K562 (cell line): ENCODE data around the gene PRKCE. TPM values are rescaled to one million over a fixed set of nuclear protein-coding genes. Genes with fewer than 3 reads are reported as not detected.
A peak's percentile ranks its signal among the peaks of the same experiment; 100 is the strongest.

ENCODE experiments used
- CHD7 ChIP-seq: fragments of 200-600 bp; sonication (generic); IDR thresholded peaks from one replicate; pipeline ENCODE4 v1.6.1; 2012; ENCODE audit warnings: mild to moderate bottlenecking, low read depth, low read length, inconsistent platforms
- ETV6 ChIP-seq, 3 experiments: fragments of 150-350 bp in 1 of 3; sonication (generic) in 1 of 3; formaldehyde crosslinking in 1 of 3; IDR thresholded peaks; 2 replicates each; pipeline versions ENCODE4 v1.6.1 to v1.8.0; 2014 to 2022; ENCODE audit warnings: borderline replicate concordance in 2 of 3, low read depth in 2 of 3, antibody characterized with exemption in 1 of 3, low read length in 1 of 3, mild to moderate bottlenecking in 1 of 3, missing genetic modification reagents in 1 of 3
- NR0B1 ChIP-seq: fragments of 450-650 bp; IDR thresholded peaks from one replicate; pipeline ENCODE4 v1.6.1; 2018; ENCODE audit warnings: mild to moderate bottlenecking, moderate library complexity; ENCODE audit not compliant: partially characterized antibody
- RAD51 ChIP-seq: fragments of 450-650 bp; IDR thresholded peaks from 2 replicates; pipeline ENCODE4 v1.7.1; 2016; ENCODE audit warnings: low read depth, mild to moderate bottlenecking, borderline replicate concordance
- SIRT6 ChIP-seq: IDR thresholded peaks from one replicate; pipeline ENCODE4 v1.6.1; 2012; ENCODE audit warnings: low read depth, mild to moderate bottlenecking, control low read depth, inconsistent platforms, low read length, moderate library complexity
- ZBTB1 ChIP-seq: sonication (generic); formaldehyde crosslinking; IDR thresholded peaks from 2 replicates; pipeline ENCODE4 v1.8.1; 2023; ENCODE audit warnings: missing genetic modification reagents, low read depth, mild to moderate bottlenecking, borderline replicate concordance
- ZNF785 ChIP-seq: fragments of 250-450 bp; sonication (Bioruptor Pico); IDR thresholded peaks from 2 replicates; pipeline ENCODE4 v1.4.0; 2020; ENCODE audit warnings: mild to moderate bottlenecking
- polyA plus RNA-seq, 8 experiments: library from polyadenylated mRNA; depleted of rRNA in 4 of 8; stranded (reverse) in 5 of 8; unstranded in 3 of 8; fragments of >200 nt; fragmentation: Nextera tagmentation in 2 of 8; fragmentation: Illumina TruSeq in 1 of 8; extraction: Ambion mirVana in 2 of 8; extraction: Trizol in 1 of 8; gene quantifications; 2 replicates each; pipeline versions ENCODE4 v1.2.1 to v1.2.3, GENCODE V29; 2011 to 2014; ENCODE audit warnings: inconsistent platforms in 1 of 8, missing spikeins in 1 of 8
- total RNA-seq, 7 experiments: library from RNA; depleted of rRNA in 6 of 7; stranded (reverse); fragments of >200 nt in 6 of 7; fragmentation: Illumina TruSeq in 2 of 7; extraction: Trizol in 2 of 7; gene quantifications; 2 replicates each; pipeline versions ENCODE4 v1.2.1 to v1.2.3, GENCODE V29; 2011 to 2021; ENCODE audit warnings: low replicate concordance in 1 of 7
- TF ChIP-seq, protein P1 (sequence below): sonication (generic); formaldehyde crosslinking; IDR thresholded peaks from 2 replicates; pipeline ENCODE4 v1.5.0; 2020; ENCODE audit warnings: missing genetic modification reagents
- TF ChIP-seq, protein P2 (sequence below): fragments of 450-650 bp; IDR thresholded peaks from 2 replicates; pipeline ENCODE4 v1.6.1; 2018; ENCODE audit not compliant: partially characterized antibody

The PRKCE gene
- total and polyA plus RNA-seq, 9 of the 15 experiments (the other 6 are each of a cell fraction or from before 2014, with no cell fraction given): 0.06 to 1.0 (median 0.22) TPM; not detected in 1

DNA sequence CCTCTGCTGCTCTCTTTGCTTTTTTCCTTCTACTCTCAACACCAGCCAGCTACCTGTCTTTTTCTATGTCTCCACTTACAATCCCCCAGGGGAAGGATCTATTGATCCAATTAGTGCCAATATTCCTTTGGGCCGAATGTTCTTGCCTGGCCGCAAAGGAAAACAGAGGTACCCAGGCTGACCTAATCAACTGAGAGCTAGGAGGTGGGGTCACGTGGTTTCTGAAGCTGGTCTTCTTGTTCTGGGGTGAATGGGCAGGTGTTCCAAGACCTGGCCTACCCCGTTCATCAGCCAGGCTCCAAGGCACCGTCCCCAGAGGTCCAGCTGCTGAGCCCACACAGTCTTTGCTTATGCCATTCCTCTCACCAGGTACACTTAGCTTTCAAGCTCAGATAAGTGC, 580.2 kb downstream of the PRKCE start (continued):
- TF ChIP-seq, protein P1, sequence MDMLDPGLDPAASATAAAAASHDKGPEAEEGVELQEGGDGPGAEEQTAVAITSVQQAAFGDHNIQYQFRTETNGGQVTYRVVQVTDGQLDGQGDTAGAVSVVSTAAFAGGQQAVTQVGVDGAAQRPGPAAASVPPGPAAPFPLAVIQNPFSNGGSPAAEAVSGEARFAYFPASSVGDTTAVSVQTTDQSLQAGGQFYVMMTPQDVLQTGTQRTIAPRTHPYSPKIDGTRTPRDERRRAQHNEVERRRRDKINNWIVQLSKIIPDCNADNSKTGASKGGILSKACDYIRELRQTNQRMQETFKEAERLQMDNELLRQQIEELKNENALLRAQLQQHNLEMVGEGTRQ (CRISPR knock-in tag): 0 out of 2 replicates have a peak, but pooled peaks have one; percentile 4
- no peak for TF ChIP-seq ZBTB1 (CRISPR knock-in tag)
- TF ChIP-seq RAD51: peak; percentile 68
- no peak for TF ChIP-seq CHD7
- TF ChIP-seq, protein P2, sequence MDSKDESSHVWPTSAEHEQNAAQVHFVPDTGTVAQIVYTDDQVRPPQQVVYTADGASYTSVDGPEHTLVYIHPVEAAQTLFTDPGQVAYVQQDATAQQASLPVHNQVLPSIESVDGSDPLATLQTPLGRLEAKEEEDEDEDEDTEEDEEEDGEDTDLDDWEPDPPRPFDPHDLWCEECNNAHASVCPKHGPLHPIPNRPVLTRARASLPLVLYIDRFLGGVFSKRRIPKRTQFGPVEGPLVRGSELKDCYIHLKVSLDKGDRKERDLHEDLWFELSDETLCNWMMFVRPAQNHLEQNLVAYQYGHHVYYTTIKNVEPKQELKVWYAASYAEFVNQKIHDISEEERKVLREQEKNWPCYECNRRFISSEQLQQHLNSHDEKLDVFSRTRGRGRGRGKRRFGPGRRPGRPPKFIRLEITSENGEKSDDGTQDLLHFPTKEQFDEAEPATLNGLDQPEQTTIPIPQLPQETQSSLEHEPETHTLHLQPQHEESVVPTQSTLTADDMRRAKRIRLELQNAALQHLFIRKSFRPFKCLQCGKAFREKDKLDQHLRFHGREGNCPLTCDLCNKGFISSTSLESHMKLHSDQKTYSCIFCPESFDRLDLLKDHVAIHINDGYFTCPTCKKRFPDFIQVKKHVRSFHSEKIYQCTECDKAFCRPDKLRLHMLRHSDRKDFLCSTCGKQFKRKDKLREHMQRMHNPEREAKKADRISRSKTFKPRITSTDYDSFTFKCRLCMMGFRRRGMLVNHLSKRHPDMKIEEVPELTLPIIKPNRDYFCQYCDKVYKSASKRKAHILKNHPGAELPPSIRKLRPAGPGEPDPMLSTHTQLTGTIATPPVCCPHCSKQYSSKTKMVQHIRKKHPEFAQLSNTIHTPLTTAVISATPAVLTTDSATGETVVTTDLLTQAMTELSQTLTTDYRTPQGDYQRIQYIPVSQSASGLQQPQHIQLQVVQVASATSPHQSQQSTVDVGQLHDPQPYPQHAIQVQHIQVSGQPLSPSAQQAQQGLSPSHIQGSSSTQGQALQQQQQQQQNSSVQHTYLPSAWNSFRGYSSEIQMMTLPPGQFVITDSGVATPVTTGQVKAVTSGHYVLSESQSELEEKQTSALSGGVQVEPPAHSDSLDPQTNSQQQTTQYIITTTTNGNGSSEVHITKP: no peak
- no peak for TF ChIP-seq ETV6 (IDR thresholded peaks at IDR 0.05; ENCODE audit: borderline replicate concordance in 1 of 2, low read depth in 2 of 2, low read length in 1 of 2)
- no peak for TF ChIP-seq ETV6 (CRISPR knock-in tag; IDR thresholded peaks at IDR 0.05; ENCODE audit: borderline replicate concordance)
- no peak for TF ChIP-seq ZNF785
- TF ChIP-seq NR0B1: no peak
- no peak for TF ChIP-seq SIRT6
